Left ventricle myocardium inferior (tissue), 1 donor: ENCODE results near the gene HERPUD2. TPM values are rescaled to one million over a fixed set of nuclear protein-coding genes. Genes with fewer than 3 reads are reported as not detected.

ENCODE experiments used
- DNase-seq: peaks from one replicate; pipeline ENCODE4 v3.0.0-alpha.2; 2020
- H3K27ac ChIP-seq: fragments of 200-600 bp; replicated peaks from 2 replicates; pipeline ENCODE4 v1.8.0; 2021
- H3K27me3 ChIP-seq: fragments of 200-600 bp; 2 replicates; pipeline ENCODE4 v1.8.0; 2021; ENCODE audit warnings: low read depth
- H3K36me3 ChIP-seq: fragments of 200-600 bp; 2 replicates; pipeline ENCODE4 v1.8.0; 2021
- H3K4me1 ChIP-seq: fragments of 200-600 bp; 2 replicates; pipeline ENCODE4 v1.8.0; 2021
- H3K4me3 ChIP-seq: fragments of 200-600 bp; 2 replicates; pipeline ENCODE4 v1.8.0; 2021; ENCODE audit warnings: mild to moderate bottlenecking, moderate library complexity
- H3K9me3 ChIP-seq: fragments of 200-600 bp; replicated peaks from 2 replicates; pipeline ENCODE4 v1.8.0; 2021
- CTCF ChIP-seq: fragments of 200-600 bp; IDR thresholded peaks from 2 replicates; pipeline ENCODE4 v1.8.0; 2021; ENCODE audit warnings: antibody characterized with exemption, mild to moderate bottlenecking, borderline replicate concordance
- intact Hi-C: fragments of 100-400 bp; cut with micrococcal nuclease; formaldehyde crosslinking; loops from one replicate; pipeline ENCODE4 v1.11.0; 2022
- total RNA-seq: library from RNA; stranded (reverse); fragmentation: NEBNext Ultra II Directional; extraction: Animal tissue kit (Norgen Biotek cat#: 25700); gene quantifications from one replicate; pipeline ENCODE4 v1.2.1, GENCODE V29; 2021
- donor health status: DM: no; HTN: yes; CAD: no; lungs with severe emphysema.

HERPUD2 gene
- total RNA-seq, 1 donor from 2014 or later = 13.6 TPM

DNA sequence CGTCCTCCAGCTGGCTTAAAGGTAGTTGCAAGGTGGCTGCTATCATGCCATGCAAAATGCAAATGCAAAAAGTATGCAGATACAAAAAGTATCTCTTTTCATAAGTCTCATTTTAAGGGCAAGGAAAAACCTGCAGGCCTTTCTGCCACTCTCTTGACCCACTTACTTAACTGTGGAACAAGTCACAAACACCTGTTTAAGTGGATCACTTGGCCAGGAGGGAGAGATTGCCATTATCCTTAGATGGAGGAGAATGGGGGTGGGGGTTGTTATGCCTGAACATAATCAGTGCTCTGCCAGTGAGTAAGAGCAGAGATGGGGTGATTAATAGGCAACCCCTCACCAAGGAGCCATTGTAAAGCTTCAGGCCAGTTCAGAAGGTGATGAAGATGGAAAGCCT, 25.1 kb upstream of the HERPUD2 start:
- H3K9me3 ChIP-seq = no peaks in the 10 kb centered on the region
- intact Hi-C loops = no loop called here
- no peak for DNase-seq
- no peak overlapping the region for H3K27ac ChIP-seq
- H3K4me1 ChIP-seq = peaks cover 62% of the 10 kb centered on the region
- no peaks in the 10 kb centered on the region for H3K36me3 ChIP-seq
- H3K4me3 ChIP-seq = no peak overlapping the region
- TF ChIP-seq CTCF = no peak
- no peaks in the 10 kb centered on the region for H3K27me3 ChIP-seq

GRCh38 chr7:35718047-35718446, 23.1 kb upstream of the HERPUD2 start:
- no peak for DNase-seq
- Histone ChIP-seq H3K4me3 (peak overlapping the region; percentile 57), H3K27me3 (no peaks in the 10 kb centered on the region), H3K9me3 (no peaks in the 10 kb centered on the region), H3K36me3 (no peaks in the 10 kb centered on the region), H3K4me1 (peaks cover 62% of the 10 kb centered on the region), H3K27ac (peak overlapping the region; percentile 79)
- no peak for TF ChIP-seq CTCF
- intact Hi-C loops = no loop called here

DNA sequence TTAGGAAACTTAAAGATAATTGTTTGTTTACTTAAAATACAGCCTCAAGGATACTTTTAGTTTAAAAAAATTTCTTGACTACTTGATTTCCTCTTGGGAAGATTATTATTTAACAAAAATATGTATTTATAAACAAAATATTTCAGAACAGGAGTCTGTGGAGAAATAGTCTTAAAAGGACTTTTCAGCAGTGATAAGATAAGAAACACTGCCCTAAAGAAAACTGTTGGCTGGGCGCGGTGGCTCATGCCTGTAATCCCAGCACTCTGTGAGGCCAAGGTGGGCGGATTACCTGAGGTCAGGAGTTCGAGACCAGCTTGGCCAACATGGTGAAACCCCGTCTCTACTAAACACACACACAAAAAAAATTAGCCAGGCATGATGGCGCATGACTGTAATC, 22.6 kb upstream of the HERPUD2 start:
- Histone ChIP-seq H3K27me3 (no peaks in the 10 kb centered on the region), H3K4me1 (peaks cover 62% of the 10 kb centered on the region), H3K27ac (peak overlapping the region; percentile 79), H3K9me3 (no peaks in the 10 kb centered on the region), H3K36me3 (no peaks in the 10 kb centered on the region), H3K4me3 (peak overlapping the region; percentile 57)
- TF ChIP-seq CTCF = no peak
- DNase-seq = no peak
- intact Hi-C loops = no loop called here

DNA sequence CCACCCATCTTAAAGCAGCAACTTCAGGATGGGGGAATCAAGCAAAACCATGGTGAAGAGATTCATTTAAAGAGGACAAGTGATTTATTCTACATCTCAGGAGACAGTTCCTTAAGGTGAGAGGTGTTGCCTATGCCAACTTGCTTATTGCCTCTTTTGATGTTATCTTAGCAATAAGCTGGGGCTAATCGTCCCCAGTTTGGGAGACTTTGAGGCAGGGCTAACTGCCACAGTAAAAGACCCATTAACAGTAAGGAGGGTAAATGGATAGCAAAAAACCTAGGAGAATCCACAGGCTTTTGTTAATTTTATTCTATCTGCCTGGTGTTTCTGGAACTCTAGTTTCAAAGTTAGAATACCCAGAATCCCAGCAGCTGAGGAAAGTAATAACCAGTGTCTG, 22.1 kb upstream of the HERPUD2 start:
- Histone ChIP-seq H3K36me3 (no peaks in the 10 kb centered on the region), H3K27ac (peak overlapping the region; percentile 79), H3K4me1 (peaks cover 60% of the 10 kb centered on the region), H3K4me3 (peak overlapping the region; percentile 57), H3K9me3 (no peaks in the 10 kb centered on the region), H3K27me3 (no peaks in the 10 kb centered on the region)
- no peak for DNase-seq
- no peak for TF ChIP-seq CTCF
- intact Hi-C loops = no loop called here

- DNase-seq = no peak
- no peaks in the 10 kb centered on the region for H3K27me3 ChIP-seq
- TF ChIP-seq CTCF = no peak
- intact Hi-C loops = no loop called here
- H3K4me1 ChIP-seq = peaks cover 54% of the 10 kb centered on the region
- peak overlapping the region; percentile 57 for H3K4me3 ChIP-seq
- peak overlapping the region; percentile 79 for H3K27ac ChIP-seq
- no peaks in the 10 kb centered on the region for H3K36me3 ChIP-seq
- no peaks in the 10 kb centered on the region for H3K9me3 ChIP-seq
Observed at GRCh38 chr7:35716038-35716803, 21.3 kb upstream of the HERPUD2 start.
